Dendritic cell treated with granulocyte-macrophage colony-stimulating factor and Interleukin-4, amounts not matched to agents 40 ng/mL and 50 ng/mL, for 4 days (primary cell): ENCODE results near the gene FLVCR1.
"Not testable (repeated sequence)": the region's sequence is repeated elsewhere in the genome, so short reads cannot be mapped to it uniquely, and the experiment has no call there.

ENCODE experiments used
- H3K27ac Mint-ChIP-seq: one replicate; pipeline ENCODE4 v1.8.0; 2022; ENCODE audit warnings: mild to moderate bottlenecking, mixed read lengths
- H3K27me3 Mint-ChIP-seq: one replicate; pipeline ENCODE4 v1.8.0; 2022; ENCODE audit warnings: mild to moderate bottlenecking, mixed read lengths
- H3K36me3 Mint-ChIP-seq: one replicate; pipeline ENCODE4 v1.8.0; 2022; ENCODE audit warnings: low read depth, mixed read lengths
- H3K4me1 Mint-ChIP-seq: one replicate; pipeline ENCODE4 v1.8.0; 2022; ENCODE audit warnings: low read depth, mixed read lengths
- H3K4me3 Mint-ChIP-seq: one replicate; pipeline ENCODE4 v1.8.0; 2022; ENCODE audit warnings: mild to moderate bottlenecking, moderate library complexity, mixed read lengths
- H3K9me3 Mint-ChIP-seq: one replicate; pipeline ENCODE4 v1.8.0; 2022; ENCODE audit warnings: mixed read lengths
- intact Hi-C: fragments of 100-400 bp; cut with micrococcal nuclease; formaldehyde crosslinking; loops from one replicate; pipeline ENCODE4 v1.15.0; 2022

FLVCR1 gene

DNA sequence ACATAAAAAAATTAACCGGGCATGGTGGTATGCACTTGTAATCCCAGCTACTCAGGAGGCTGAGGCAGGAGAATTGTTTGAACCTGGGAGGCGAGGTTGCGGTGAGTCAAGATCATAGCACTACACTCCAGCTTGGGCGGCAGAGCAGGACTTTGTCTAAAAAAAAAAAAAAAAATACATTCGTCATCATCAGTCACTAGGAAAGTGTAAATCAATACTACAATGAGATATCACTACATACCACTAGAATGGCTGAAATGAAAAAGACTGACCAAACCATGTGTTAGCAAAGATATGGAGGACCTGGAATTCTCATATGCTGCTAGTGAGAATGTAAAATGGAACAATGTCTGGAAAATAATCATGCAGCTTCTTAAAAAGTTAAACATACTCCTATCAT lies 19.9 kb upstream of the FLVCR1 start:
- Mint-ChIP-seq H3K9me3 (no peaks in the 10 kb centered on the region), H3K4me1 (no peaks in the 10 kb centered on the region), H3K27me3 (peaks cover 2% of the 10 kb centered on the region), H3K27ac (no peak overlapping the region), H3K36me3 (no peaks in the 10 kb centered on the region), H3K4me3 (no peak overlapping the region)
- intact Hi-C loops, result no loop called here

- H3K27me3 Mint-ChIP-seq, intact Hi-C loops, H3K9me3 Mint-ChIP-seq, H3K27ac Mint-ChIP-seq, H3K36me3 Mint-ChIP-seq, H3K4me1 Mint-ChIP-seq, H3K4me3 Mint-ChIP-seq: not testable (repeated sequence)
Observed at GRCh38 chr1:212844521-212844920, 13.6 kb upstream of the FLVCR1 start.

DNA sequence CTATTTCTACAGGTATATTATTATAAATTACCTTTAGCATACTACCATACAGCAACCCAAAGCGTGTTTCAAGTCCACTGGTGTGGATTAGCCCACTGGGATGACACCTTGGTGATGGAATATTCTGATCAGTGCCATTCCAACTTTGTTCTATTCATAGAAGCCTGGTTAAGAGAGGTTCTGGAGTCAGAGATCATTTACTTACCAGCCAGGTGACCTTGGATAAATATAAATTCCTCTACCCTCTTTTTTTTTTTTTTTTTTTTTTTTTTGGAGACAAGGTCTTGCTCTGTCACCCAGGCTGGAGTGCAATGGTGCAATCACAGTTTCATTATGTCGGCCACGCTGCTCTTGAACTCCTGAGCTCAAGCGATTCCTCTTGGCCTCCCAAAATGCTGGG lies 10.5 kb upstream of the FLVCR1 start, which contains the start of gene SPATA45:
SPATA45 (minus strand) TSS at position 101 of the 400 bp plus-strand sequence. CDS start 11,500 bp downstream, outside the sequence.
- no peaks in the 10 kb centered on the region for H3K4me1 Mint-ChIP-seq
- intact Hi-C loops, result no loop called here
- H3K27me3 Mint-ChIP-seq, result no peaks in the 10 kb centered on the region
- no peaks in the 10 kb centered on the region for H3K9me3 Mint-ChIP-seq
- no peak within 1 kb of the TSS for H3K4me3 Mint-ChIP-seq
- H3K36me3 Mint-ChIP-seq, result peaks cover 7% of the 10 kb centered on the region
- no peak within 1 kb of the TSS for H3K27ac Mint-ChIP-seq

DNA sequence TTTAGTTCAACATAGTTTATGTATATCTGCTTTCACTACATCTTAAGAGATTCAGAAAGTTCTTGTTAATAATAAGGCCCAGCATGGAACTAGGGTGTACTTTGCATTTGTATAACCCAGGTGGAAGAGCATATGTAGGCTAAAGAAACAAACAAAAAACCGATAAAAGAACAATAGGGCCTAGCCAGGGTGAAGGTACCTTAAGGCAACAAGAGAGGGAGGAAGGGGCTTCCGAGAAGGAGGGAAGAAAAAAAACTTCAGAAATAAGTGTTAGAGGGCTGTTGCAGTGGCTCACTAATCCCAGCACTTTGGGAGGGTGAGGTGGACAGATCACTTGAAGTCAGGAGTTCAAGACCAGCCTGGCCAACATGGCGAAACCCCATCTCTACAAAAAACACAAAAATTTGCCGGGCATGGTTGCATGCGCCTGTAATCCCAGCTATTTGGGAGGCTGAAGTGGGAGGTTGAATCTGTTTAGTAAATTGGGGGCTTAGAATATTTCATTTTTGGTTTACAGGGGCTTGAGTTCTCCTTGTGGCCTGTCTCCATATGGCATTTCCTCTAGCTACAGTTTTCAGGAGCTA lies 5.9 kb upstream of the FLVCR1 start:
- intact Hi-C loops, result no loop called here
- peaks cover 14% of the 10 kb centered on the region for H3K4me1 Mint-ChIP-seq
- H3K9me3 Mint-ChIP-seq, result no peaks in the 10 kb centered on the region
- no peak overlapping the region for H3K27ac Mint-ChIP-seq
- H3K27me3 Mint-ChIP-seq, result no peaks in the 10 kb centered on the region
- no peak overlapping the region for H3K4me3 Mint-ChIP-seq
- peaks cover 24% of the 10 kb centered on the region for H3K36me3 Mint-ChIP-seq

- H3K27ac Mint-ChIP-seq, result no peak overlapping the region
- no peaks in the 10 kb centered on the region for H3K27me3 Mint-ChIP-seq
- intact Hi-C loops, result no loop called here
- H3K4me3 Mint-ChIP-seq, result no peak overlapping the region
- H3K9me3 Mint-ChIP-seq, result no peaks in the 10 kb centered on the region
- peaks cover 31% of the 10 kb centered on the region for H3K36me3 Mint-ChIP-seq
- H3K4me1 Mint-ChIP-seq, result peaks cover 14% of the 10 kb centered on the region
Observed at GRCh38 chr1:212853658-212854057, 4.4 kb upstream of the FLVCR1 start.

DNA sequence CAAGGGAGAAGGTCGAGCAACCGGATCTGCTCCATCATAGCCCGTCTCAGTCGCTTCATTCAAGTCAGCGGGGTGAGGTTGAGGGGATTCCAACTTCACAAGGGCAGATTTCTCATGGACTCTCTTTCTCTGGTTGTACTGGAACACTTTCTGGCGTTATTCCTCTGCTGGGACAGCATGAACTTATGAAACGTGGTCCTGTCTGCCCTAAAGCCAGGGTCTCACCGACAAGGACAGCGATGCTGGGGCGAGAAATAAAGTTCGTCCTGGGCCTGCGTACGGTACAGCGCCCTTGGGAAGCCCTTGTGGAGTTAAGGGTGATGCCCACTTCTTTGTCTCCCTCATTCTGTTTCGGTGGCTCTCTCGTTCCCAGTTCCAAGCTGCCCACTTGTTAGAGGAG lies 1.3 kb upstream of the FLVCR1 start:
- Mint-ChIP-seq H3K27ac (peak overlapping the region; percentile 96), H3K4me3 (peak overlapping the region; percentile 99), H3K36me3 (peaks cover 31% of the 10 kb centered on the region), H3K27me3 (no peaks in the 10 kb centered on the region), H3K9me3 (no peaks in the 10 kb centered on the region), H3K4me1 (peaks cover 14% of the 10 kb centered on the region)
- intact Hi-C loops, result no loop called here

DNA sequence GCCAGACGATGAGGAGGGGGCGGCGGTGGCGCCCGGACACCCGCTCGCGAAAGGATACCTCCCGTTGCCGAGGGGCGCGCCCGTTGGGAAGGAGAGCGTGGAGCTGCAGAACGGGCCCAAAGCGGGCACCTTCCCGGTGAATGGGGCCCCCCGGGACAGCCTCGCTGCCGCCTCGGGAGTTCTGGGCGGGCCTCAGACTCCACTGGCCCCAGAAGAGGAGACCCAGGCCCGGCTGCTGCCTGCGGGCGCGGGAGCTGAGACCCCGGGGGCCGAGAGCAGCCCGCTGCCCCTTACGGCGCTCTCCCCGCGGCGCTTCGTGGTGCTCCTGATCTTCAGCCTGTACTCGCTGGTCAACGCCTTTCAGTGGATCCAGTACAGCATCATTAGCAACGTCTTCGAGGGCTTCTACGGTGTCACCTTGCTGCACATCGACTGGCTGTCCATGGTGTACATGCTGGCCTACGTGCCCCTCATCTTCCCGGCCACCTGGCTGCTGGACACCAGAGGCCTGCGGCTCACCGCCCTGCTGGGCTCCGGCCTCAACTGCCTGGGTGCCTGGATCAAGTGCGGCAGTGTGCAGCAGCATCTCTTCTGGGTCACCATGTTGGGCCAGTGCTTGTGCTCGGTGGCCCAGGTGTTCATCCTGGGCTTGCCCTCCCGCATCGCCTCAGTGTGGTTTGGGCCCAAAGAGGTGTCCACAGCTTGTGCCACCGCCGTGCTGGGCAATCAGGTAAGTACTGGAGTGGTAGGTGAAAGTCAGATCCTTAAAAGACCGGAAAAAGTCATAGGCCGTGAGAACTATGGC lies 588 bp downstream of the FLVCR1 start:
- Mint-ChIP-seq H3K36me3 (peaks cover 20% of the 10 kb centered on the region), H3K27ac (peak overlapping the region; percentile 96), H3K9me3 (no peaks in the 10 kb centered on the region), H3K27me3 (no peaks in the 10 kb centered on the region), H3K4me3 (peak overlapping the region; percentile 99), H3K4me1 (peaks cover 19% of the 10 kb centered on the region)
- intact Hi-C loops, result loop anchor here (1.0 kb wide), 1 partner anchor 157 kb away; the partner anchor contains the start of gene ANGEL2

GRCh38 chr1:212860713-212861581 lies 2.9 kb downstream of the FLVCR1 start:
- Mint-ChIP-seq H3K4me3 (no peak overlapping the region), H3K9me3 (no peaks in the 10 kb centered on the region), H3K27me3 (no peaks in the 10 kb centered on the region), H3K36me3 (peaks cover 27% of the 10 kb centered on the region), H3K4me1 (peaks cover 18% of the 10 kb centered on the region), H3K27ac (no peak overlapping the region)
- intact Hi-C loops, result loop anchor here (5.0 kb wide), 2 partner anchors 44 to 86 kb away; no protein-coding TSS in a partner anchor

GRCh38 chr1:212862111-212862690 lies 4.1 kb downstream of the FLVCR1 start:
- peaks cover 40% of the 10 kb centered on the region for H3K36me3 Mint-ChIP-seq
- H3K27me3 Mint-ChIP-seq, result no peaks in the 10 kb centered on the region
- intact Hi-C loops, result loop anchor here (5.0 kb wide), 2 partner anchors 45 to 85 kb away; no protein-coding TSS in a partner anchor
- peaks cover 10% of the 10 kb centered on the region for H3K4me1 Mint-ChIP-seq
- H3K27ac Mint-ChIP-seq, result no peak overlapping the region
- no peak overlapping the region for H3K4me3 Mint-ChIP-seq
- H3K9me3 Mint-ChIP-seq, result no peaks in the 10 kb centered on the region

GRCh38 chr1:212863345-212863744 lies 5.3 kb downstream of the FLVCR1 start:
- not testable (repeated sequence) for H3K27me3 Mint-ChIP-seq, H3K9me3 Mint-ChIP-seq, H3K27ac Mint-ChIP-seq, H3K4me3 Mint-ChIP-seq
- intact Hi-C loops, result loop anchor here (5.0 kb wide), 2 partner anchors 46 to 84 kb away; no protein-coding TSS in a partner anchor
- H3K4me1 Mint-ChIP-seq, result peaks cover 10% of the 10 kb centered on the region
- H3K36me3 Mint-ChIP-seq, result peaks cover 34% of the 10 kb centered on the region

DNA sequence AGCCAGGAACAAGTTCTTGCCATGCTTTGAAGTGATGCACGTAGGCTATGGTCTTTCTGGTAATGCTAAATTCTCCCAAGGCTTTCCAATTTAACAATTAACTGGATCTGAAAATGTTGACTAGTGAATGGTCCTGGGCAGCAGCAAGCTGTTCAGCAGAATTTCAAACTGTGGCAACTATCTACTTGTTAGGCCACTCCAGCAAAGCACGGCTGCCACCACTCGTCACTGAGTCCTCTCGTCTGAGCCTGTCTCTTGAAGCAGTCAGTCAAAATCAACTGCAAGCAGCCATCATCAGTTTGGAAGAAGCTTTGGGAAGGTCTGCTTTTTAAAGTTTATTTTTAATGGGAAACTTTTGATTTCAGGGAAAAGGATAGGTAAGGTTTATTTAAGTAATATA lies 6.1 kb downstream of the FLVCR1 start:
- intact Hi-C loops, result loop anchor here (5.0 kb wide), 2 partner anchors 47 to 83 kb away; no protein-coding TSS in a partner anchor
- Mint-ChIP-seq H3K27me3 (no peaks in the 10 kb centered on the region), H3K9me3 (no peaks in the 10 kb centered on the region), H3K4me3 (no peak overlapping the region), H3K36me3 (peaks cover 34% of the 10 kb centered on the region), H3K4me1 (peaks cover 10% of the 10 kb centered on the region), H3K27ac (no peak overlapping the region)

DNA sequence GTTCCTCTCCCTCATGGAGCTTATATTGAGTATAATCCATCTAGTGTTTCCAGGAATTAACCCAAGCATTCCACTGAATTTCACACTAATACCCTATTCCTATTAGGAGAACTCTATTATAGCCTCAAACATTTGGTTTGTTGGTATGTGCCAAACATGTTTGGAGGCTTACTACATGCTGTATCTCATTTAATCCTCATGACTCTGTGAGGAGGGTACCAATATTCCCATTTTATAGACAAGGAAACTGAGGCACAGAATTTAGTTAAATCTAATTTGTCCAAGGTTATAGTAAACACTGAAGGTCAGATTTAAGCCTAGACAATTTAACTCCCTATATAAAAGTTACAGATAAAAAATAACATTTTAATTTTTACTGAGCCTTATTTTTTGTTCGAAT lies 9.1 kb downstream of the FLVCR1 start:
- peaks cover 10% of the 10 kb centered on the region for H3K4me1 Mint-ChIP-seq
- no peaks in the 10 kb centered on the region for H3K9me3 Mint-ChIP-seq
- H3K36me3 Mint-ChIP-seq, result peaks cover 40% of the 10 kb centered on the region
- H3K27ac Mint-ChIP-seq, result no peak overlapping the region
- no peaks in the 10 kb centered on the region for H3K27me3 Mint-ChIP-seq
- no peak overlapping the region for H3K4me3 Mint-ChIP-seq
- intact Hi-C loops, result no loop called here

DNA sequence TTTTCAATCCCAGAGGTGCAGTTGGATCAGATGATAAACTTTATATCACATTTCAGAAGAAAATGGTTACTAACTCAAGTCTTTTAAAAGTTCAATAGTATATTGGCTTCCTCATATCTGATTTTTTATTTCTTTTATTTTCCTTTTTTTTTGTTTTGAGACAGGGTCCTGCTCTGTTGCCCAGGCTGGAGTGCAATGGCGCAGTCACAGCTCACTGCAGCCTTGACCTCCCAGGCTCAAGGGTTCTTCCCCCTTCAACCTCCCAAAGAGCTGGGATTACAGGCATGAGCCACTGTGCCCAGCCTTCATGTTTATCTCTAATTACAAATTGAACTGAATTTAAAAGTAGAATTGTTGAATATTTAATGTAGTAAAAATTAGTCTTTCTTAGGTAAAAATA lies 13.9 kb downstream of the FLVCR1 start:
- H3K4me1 Mint-ChIP-seq, result no peaks in the 10 kb centered on the region
- H3K27me3 Mint-ChIP-seq, result no peaks in the 10 kb centered on the region
- peaks cover 52% of the 10 kb centered on the region for H3K36me3 Mint-ChIP-seq
- H3K4me3 Mint-ChIP-seq, result no peak overlapping the region
- H3K9me3 Mint-ChIP-seq, result no peaks in the 10 kb centered on the region
- H3K27ac Mint-ChIP-seq, result no peak overlapping the region
- intact Hi-C loops, result no loop called here
